ENCODE results near the gene DPP6.
"Not testable (repeated sequence)": the region's sequence is repeated elsewhere in the genome, so short reads cannot be mapped to it uniquely, and the experiment has no call there.

DNA sequence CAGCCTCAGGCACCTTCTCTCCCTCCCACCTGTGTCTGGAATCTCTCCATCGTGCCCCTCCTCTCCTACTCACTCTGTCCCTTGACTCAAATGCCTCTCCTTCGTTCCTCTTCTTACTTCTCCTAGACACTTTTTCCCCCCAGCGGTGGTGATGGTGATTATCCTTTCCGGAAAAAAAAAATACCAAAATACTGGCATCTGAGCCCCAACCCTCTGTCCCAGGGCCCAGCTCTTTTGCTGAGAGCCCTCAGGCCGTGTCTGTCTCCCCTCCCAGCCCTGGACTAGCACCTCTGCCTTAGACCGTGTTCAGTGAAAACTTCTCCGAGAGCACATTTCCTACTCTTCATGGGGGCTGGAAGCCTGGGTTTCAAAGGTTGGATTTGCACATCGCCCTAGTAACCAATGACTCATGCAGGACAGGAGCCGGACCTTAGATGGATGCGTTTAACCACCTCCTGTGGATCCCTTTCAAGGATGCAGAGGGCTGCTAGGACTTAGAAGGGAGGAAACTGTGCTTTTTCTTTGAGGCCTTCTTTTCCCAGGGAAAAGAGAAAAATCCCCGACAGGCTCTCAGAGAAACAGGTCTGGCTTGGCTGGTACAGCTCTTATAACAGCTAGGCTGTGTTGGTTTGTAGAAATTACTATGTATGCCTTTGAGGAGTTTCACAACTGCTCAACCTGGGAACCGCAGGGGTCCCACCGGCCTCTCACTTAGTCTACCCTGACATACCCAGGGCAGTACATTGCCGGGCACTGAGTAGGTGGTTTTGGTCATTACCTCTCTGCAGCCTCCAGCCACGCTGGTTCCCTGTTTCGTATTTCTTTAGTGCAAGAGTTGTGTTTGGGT lies 1.5 kb downstream of the DPP6 start:
- not testable (repeated sequence) for TF ChIP-seq TARDBP (IDR thresholded peaks at IDR 0.05); FOXM1 (IDR thresholded peaks at IDR 0.05; ENCODE audit: borderline replicate concordance); FOXA1 (IDR thresholded peaks at IDR 0.05); ELF4 (IDR thresholded peaks at IDR 0.05); SUZ12 (IDR thresholded peaks at IDR 0.05); SP1 (IDR thresholded peaks at IDR 0.05); BHLHE40 (IDR thresholded peaks at IDR 0.05; ENCODE audit: borderline replicate concordance); ZNF384 (IDR thresholded peaks at IDR 0.05); HDGF (IDR thresholded peaks at IDR 0.05; ENCODE audit: borderline replicate concordance); L3MBTL2 (conservative IDR thresholded peaks at IDR 0.05)
- TF ChIP-seq, protein P1, sequence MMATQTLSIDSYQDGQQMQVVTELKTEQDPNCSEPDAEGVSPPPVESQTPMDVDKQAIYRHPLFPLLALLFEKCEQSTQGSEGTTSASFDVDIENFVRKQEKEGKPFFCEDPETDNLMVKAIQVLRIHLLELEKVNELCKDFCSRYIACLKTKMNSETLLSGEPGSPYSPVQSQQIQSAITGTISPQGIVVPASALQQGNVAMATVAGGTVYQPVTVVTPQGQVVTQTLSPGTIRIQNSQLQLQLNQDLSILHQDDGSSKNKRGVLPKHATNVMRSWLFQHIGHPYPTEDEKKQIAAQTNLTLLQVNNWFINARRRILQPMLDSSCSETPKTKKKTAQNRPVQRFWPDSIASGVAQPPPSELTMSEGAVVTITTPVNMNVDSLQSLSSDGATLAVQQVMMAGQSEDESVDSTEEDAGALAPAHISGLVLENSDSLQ (IDR thresholded peaks at IDR 0.05) = not testable (repeated sequence)

Data from HEK293T (cell line).